Measurements from ENCODE around the gene NOS3. TPM values are rescaled to one million over a fixed set of nuclear protein-coding genes. Genes with fewer than 3 reads are reported as not detected.
"Not testable (repeated sequence)": the region's sequence is repeated elsewhere in the genome, so short reads cannot be mapped to it uniquely, and the experiment has no call there.

NOS3 gene
- total RNA-seq, 2 experiments from 2014 or later, result 21.6 to 22.3 TPM

DNA sequence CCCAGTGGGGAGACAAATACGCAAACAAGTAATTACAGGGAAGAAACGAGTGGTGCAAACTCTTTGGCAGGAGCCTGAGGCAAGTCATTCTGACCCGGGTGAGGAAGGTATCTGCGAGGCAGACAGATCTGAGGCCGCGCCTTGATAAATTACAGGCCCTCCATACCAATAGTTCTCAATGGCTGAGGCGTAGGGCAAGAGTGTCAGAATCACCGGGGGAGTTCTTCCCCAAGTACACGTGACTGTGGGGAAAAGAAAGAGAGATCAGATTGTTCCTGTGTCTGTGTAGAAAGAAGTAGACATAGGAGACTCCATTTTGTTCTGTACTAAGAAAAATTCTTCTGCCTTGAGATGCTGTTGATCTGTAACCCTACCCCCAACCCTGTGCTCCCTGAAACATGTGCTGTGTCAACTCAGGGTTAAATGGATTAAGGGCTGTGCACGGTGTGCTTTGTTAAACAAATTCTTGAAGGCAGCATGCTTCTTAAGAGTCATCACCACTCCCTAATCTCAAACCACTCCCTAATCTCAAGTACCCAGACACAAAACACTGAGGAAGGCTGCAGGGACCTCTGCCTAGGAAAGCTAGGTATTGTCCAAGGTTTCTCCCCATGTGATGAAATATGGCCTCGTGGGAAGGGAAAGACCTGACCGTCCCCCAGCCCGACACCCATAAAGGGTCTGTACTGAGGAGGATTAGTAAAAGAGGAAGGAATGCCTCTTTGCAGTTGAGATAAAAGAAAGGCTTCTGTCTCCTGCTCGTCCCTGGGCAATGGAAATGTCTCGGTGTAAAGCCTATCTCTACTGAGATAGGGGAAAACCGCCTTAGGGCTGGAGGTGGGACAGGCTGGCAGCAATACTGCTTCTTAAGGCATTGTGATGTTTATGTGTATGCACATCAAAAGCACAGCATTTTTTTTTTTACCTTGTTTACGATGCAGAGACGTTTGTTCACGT, 36.2 kb downstream of the NOS3 start:
- POLR2A ChIA-PET, result interaction anchor here (1.2 kb wide), 1 partner anchor 19 kb away, joined by 3 read pairs; no protein-coding TSS in a partner anchor
- CTCF ChIA-PET, result interaction anchor here (0.7 to 3.2 kb wide), 4 partner anchors 9 to 18 kb away, joined by 3 to 35 read pairs (median 6); no protein-coding TSS in a partner anchor
- DNase-seq; H3K27me3 Mint-ChIP-seq; H3K36me3 Mint-ChIP-seq (ENCODE audit: low read depth); H3K9me3 Mint-ChIP-seq: not testable (repeated sequence)
- Mint-ChIP-seq H3K4me1 (peaks cover 28% of the 10 kb centered on the region), H3K27ac (peak overlapping the region; percentile 96), H3K4me3 (peak overlapping the region; percentile 88)

DNA sequence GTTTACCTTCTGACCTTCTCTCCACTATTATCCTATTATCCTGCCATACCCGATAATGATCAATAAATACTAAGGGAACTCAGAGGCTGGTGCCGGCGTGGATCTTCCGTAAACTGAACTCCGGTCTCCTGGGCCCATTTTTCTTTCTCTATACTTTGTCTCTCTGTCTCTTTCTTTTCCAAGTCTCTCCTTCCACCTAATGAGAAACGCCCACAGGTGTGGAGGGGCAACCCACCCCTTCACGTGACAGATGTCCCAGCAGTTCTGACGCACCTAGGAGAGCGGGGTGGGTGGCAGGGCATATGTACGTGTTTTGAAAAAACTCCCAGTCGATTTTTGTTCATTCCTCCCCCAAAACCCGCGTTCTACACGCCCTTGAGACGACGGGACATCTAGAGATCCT, 36.9 kb downstream of the NOS3 start:
- not testable (repeated sequence) for H3K27me3 Mint-ChIP-seq; H3K36me3 Mint-ChIP-seq (ENCODE audit: low read depth); H3K9me3 Mint-ChIP-seq; DNase-seq
- ChIA-PET CTCF (interaction anchor here (1.1 to 3.2 kb wide), 12 partner anchors 10 to 83 kb away, joined by 3 to 35 read pairs (median 4); partner anchors contain the start of gene CDK5), POLR2A (interaction anchor here (1.2 kb wide), 1 partner anchor 19 kb away, joined by 3 read pairs; no protein-coding TSS in a partner anchor)
- Mint-ChIP-seq H3K27ac (peak overlapping the region; percentile 96), H3K4me3 (peak overlapping the region; percentile 88), H3K4me1 (peaks cover 28% of the 10 kb centered on the region)

GRCh38 chr7:151028131-151028947, 37.5 kb downstream of the NOS3 start, which contains the start of gene ABCB8:
TSS of gene ABCB8 (plus strand) at chr7:151028450. CDS start at chr7:151028516, 66 bp downstream.
- Mint-ChIP-seq H3K4me1 (peaks cover 28% of the 10 kb centered on the region), H3K9me3 (no peaks in the 10 kb centered on the region), H3K4me3 (peak within 1 kb of the TSS; percentile 88), H3K27ac (peak within 1 kb of the TSS; percentile 96), H3K27me3 (no peaks in the 10 kb centered on the region), H3K36me3 (ENCODE audit: low read depth) (peaks cover 2% of the 10 kb centered on the region)
- peak; percentile 100 for DNase-seq
- ChIA-PET CTCF (interaction anchor here (0.6 to 3.2 kb wide), 16 partner anchors 11 to 661 kb away, joined by 3 to 35 read pairs (median 4); partner anchors contain the start of genes CDK5 and FASTK), POLR2A (interaction anchor here (0.6 to 1.2 kb wide), 3 partner anchors 9 to 20 kb away, joined by 3 read pairs; no protein-coding TSS in a partner anchor)

- CTCF ChIA-PET, result interaction anchor here (0.9 to 3.2 kb wide), 16 partner anchors 11 to 82 kb away, joined by 3 to 35 read pairs (median 4); partner anchors contain the start of genes CDK5 and FASTK
- peak overlapping the region; percentile 96 for H3K27ac Mint-ChIP-seq
- H3K27me3 Mint-ChIP-seq, result no peaks in the 10 kb centered on the region
- DNase-seq, result no peak
- H3K4me3 Mint-ChIP-seq, result peak overlapping the region; percentile 88
- peaks cover 28% of the 10 kb centered on the region for H3K4me1 Mint-ChIP-seq
- POLR2A ChIA-PET, result interaction anchor here (0.6 to 1.0 kb wide), 2 partner anchors 8 to 10 kb away, joined by 3 read pairs; no protein-coding TSS in a partner anchor
- H3K36me3 Mint-ChIP-seq (ENCODE audit: low read depth), result peaks cover 2% of the 10 kb centered on the region
- no peaks in the 10 kb centered on the region for H3K9me3 Mint-ChIP-seq
Measured at GRCh38 chr7:151028948-151029501, 38.2 kb downstream of the NOS3 start.

DNA sequence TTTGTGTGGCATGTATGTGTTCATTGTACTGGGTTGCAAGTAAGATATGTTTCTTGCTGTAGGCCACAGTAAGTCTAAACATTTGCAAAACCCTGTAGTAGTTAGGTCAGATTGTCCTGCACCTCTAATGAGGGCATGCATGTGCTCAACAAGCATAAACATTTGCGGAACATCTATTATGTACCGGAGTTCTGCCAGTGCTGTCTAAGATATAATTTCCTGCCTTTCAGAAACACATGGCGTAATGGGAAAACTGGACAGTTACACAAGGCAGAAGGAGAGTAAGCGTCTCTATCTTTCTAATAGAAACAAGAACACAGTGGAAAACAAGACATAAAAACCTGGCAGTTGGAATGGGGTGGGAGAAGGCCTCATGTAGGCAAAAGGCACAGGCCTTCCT, 40.2 kb downstream of the NOS3 start:
- Mint-ChIP-seq H3K27ac (no peak overlapping the region), H3K9me3 (no peaks in the 10 kb centered on the region), H3K4me1 (peaks cover 28% of the 10 kb centered on the region), H3K36me3 (ENCODE audit: low read depth) (peaks cover 2% of the 10 kb centered on the region), H3K27me3 (no peaks in the 10 kb centered on the region), H3K4me3 (no peak overlapping the region)
- no peak for DNase-seq
- ChIA-PET POLR2A (no interaction called here), CTCF (interaction anchor here (1.1 to 3.6 kb wide), 5 partner anchors 9 to 22 kb away, joined by 4 to 20 read pairs (median 9); no protein-coding TSS in a partner anchor)

GRCh38 chr7:151032936-151033863, 42.4 kb downstream of the NOS3 start:
- Mint-ChIP-seq H3K9me3 (no peaks in the 10 kb centered on the region), H3K27me3 (no peaks in the 10 kb centered on the region), H3K4me3 (no peak overlapping the region), H3K36me3 (ENCODE audit: low read depth) (peaks cover 5% of the 10 kb centered on the region), H3K4me1 (peaks cover 12% of the 10 kb centered on the region), H3K27ac (no peak overlapping the region)
- ChIA-PET POLR2A (no interaction called here), CTCF (interaction anchor here (1.1 to 3.6 kb wide), 5 partner anchors 9 to 77 kb away, joined by 3 to 20 read pairs (median 4); partner anchors contain the start of gene ATG9B)
- no peak for DNase-seq

- ChIA-PET POLR2A (no interaction called here), CTCF (interaction anchor here (1.5 to 3.6 kb wide), 2 partner anchors 10 to 15 kb away, joined by 3 to 20 read pairs; partner anchors contain the start of gene ATG9B)
- Mint-ChIP-seq H3K4me1 (peaks cover 12% of the 10 kb centered on the region), H3K4me3 (no peak overlapping the region), H3K27ac (no peak overlapping the region), H3K36me3 (ENCODE audit: low read depth) (peaks cover 2% of the 10 kb centered on the region), H3K27me3 (no peaks in the 10 kb centered on the region), H3K9me3 (no peaks in the 10 kb centered on the region)
- no peak for DNase-seq
Measured at GRCh38 chr7:151033864-151034249, 43.0 kb downstream of the NOS3 start.

DNA sequence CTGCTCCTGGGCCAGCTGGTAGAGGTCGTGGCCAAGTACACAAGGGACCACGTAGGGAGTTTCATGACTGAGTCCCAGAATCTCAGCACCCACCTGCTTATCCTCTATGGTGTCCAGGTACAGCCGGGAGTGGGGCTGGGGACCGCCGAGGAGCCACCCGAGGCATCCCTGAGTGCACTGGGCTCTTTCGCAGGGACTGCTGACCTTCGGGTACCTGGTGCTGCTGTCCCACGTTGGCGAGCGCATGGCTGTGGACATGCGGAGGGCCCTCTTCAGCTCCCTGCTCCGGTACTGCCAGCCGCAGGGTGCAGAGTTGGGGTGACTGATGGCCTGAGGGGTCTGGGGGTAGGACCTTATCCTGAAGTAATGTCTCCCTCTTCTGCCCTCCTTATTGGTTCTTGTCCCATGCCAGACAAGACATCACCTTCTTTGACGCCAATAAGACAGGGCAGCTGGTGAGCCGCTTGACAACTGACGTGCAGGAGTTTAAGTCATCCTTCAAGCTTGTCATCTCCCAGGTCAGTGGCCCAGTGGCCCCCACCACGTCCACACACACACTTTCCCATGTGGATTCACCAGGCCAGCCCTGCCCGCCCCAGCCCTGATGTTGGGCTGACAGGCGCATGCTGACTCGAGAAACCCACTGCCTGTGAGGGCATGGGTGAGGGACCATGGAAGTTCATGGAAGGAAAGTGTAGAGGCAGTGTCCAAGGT, 43.7 kb downstream of the NOS3 start:
- Mint-ChIP-seq H3K27me3 (no peaks in the 10 kb centered on the region), H3K36me3 (ENCODE audit: low read depth) (peaks cover 2% of the 10 kb centered on the region), H3K27ac (no peak overlapping the region), H3K9me3 (no peaks in the 10 kb centered on the region), H3K4me3 (no peak overlapping the region), H3K4me1 (peaks cover 13% of the 10 kb centered on the region)
- no peak for DNase-seq
- ChIA-PET POLR2A (no interaction called here), CTCF (interaction anchor here (0.6 to 3.6 kb wide), 3 partner anchors 11 to 684 kb away, joined by 3 to 20 read pairs (median 5); partner anchors contain the start of gene ATG9B)

- no peaks in the 10 kb centered on the region for H3K9me3 Mint-ChIP-seq
- H3K27me3 Mint-ChIP-seq, result no peaks in the 10 kb centered on the region
- ChIA-PET CTCF (interaction anchor here (0.6 to 1.2 kb wide), 3 partner anchors 26 to 684 kb away, joined by 4 to 5 read pairs (median 4); no protein-coding TSS in a partner anchor), POLR2A (no interaction called here)
- H3K36me3 Mint-ChIP-seq (ENCODE audit: low read depth), result peaks cover 2% of the 10 kb centered on the region
- no peak overlapping the region for H3K27ac Mint-ChIP-seq
- no peak for DNase-seq
- H3K4me3 Mint-ChIP-seq, result no peak overlapping the region
- H3K4me1 Mint-ChIP-seq, result peaks cover 13% of the 10 kb centered on the region
Measured at GRCh38 chr7:151035026-151035717, 44.4 kb downstream of the NOS3 start.

DNA sequence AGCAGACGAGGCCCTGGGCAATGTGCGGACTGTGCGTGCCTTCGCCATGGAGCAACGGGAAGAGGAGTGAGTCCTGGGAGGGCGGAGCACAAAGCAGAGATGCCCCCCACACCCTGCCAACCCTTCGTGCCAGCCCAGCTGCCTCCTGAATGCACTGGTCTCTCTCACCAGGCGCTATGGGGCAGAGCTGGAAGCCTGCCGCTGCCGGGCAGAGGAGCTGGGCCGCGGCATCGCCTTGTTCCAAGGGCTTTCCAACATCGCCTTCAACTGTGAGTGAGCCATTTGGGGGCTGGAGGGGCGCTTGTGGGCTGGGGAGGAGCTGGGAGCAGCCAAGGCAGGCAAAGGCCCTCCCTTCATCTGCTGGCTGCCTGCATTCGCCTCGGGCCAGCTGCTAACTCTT, 45.1 kb downstream of the NOS3 start:
- Mint-ChIP-seq H3K36me3 (ENCODE audit: low read depth) (peaks cover 2% of the 10 kb centered on the region), H3K4me1 (peaks cover 13% of the 10 kb centered on the region), H3K4me3 (no peak overlapping the region), H3K27me3 (no peaks in the 10 kb centered on the region), H3K27ac (no peak overlapping the region), H3K9me3 (no peaks in the 10 kb centered on the region)
- no peak for DNase-seq
- ChIA-PET POLR2A (no interaction called here), CTCF (interaction anchor here (0.6 to 1.2 kb wide), 2 partner anchors 26 to 376 kb away, joined by 4 read pairs; no protein-coding TSS in a partner anchor)
